ENCODE data around the gene GINS1.

The GINS1 gene

GRCh38 chr20:25485872-25486271 is 78.4 kb downstream of the GINS1 start:
- no peak for TF ChIP-seq GABPA (IDR thresholded peaks at IDR 0.05; ENCODE audit: low read depth)
- TF ChIP-seq POLR2AphosphoS5 (IDR thresholded peaks at IDR 0.05; ENCODE audit: low read depth) = no peak
- TF ChIP-seq, protein P1, sequence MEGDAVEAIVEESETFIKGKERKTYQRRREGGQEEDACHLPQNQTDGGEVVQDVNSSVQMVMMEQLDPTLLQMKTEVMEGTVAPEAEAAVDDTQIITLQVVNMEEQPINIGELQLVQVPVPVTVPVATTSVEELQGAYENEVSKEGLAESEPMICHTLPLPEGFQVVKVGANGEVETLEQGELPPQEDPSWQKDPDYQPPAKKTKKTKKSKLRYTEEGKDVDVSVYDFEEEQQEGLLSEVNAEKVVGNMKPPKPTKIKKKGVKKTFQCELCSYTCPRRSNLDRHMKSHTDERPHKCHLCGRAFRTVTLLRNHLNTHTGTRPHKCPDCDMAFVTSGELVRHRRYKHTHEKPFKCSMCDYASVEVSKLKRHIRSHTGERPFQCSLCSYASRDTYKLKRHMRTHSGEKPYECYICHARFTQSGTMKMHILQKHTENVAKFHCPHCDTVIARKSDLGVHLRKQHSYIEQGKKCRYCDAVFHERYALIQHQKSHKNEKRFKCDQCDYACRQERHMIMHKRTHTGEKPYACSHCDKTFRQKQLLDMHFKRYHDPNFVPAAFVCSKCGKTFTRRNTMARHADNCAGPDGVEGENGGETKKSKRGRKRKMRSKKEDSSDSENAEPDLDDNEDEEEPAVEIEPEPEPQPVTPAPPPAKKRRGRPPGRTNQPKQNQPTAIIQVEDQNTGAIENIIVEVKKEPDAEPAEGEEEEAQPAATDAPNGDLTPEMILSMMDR (IDR thresholded peaks at IDR 0.05; ENCODE audit: insufficient read depth, low read length) = no peak
- no peak for TF ChIP-seq SPI1 (IDR thresholded peaks at IDR 0.05; ENCODE audit: borderline replicate concordance, low read depth)
- no peak for TF ChIP-seq REST (IDR thresholded peaks at IDR 0.05; ENCODE audit: insufficient replicate concordance, low read depth)
- Histone ChIP-seq H3K27ac (replicated peaks) (no peak overlapping the region), H3K4me3 (replicated peaks; ENCODE audit: insufficient read depth, low read length) (no peak overlapping the region), H3K27me3 (ENCODE audit: insufficient read depth, poor library complexity, severe bottlenecking) (peaks cover 19% of the 10 kb centered on the region)
- DNase-seq (ENCODE audit: low read depth in 1 of 2, low spot score in 1 of 2) = no peak

GRCh38 chr20:25486377-25486776 is 78.9 kb downstream of the GINS1 start:
- H3K27me3 ChIP-seq (ENCODE audit: insufficient read depth, poor library complexity, severe bottlenecking) = peaks cover 19% of the 10 kb centered on the region
- no peak overlapping the region for H3K27ac ChIP-seq (replicated peaks)
- TF ChIP-seq POLR2AphosphoS5 (IDR thresholded peaks at IDR 0.05; ENCODE audit: low read depth) (no peak), SPI1 (IDR thresholded peaks at IDR 0.05; ENCODE audit: borderline replicate concordance, low read depth) (no peak), GABPA (IDR thresholded peaks at IDR 0.05; ENCODE audit: low read depth) (no peak), REST (IDR thresholded peaks at IDR 0.05; ENCODE audit: insufficient replicate concordance, low read depth) (no peak)
- TF ChIP-seq, protein P1 (IDR thresholded peaks at IDR 0.05; ENCODE audit: insufficient read depth, low read length) = no peak
- no peak overlapping the region for H3K4me3 ChIP-seq (replicated peaks; ENCODE audit: insufficient read depth, low read length)
- no peak for DNase-seq (ENCODE audit: low read depth in 1 of 2, low spot score in 1 of 2)

GRCh38 chr20:25487306-25487705 is 79.8 kb downstream of the GINS1 start:
- TF ChIP-seq REST (IDR thresholded peaks at IDR 0.05; ENCODE audit: insufficient replicate concordance, low read depth) (no peak), GABPA (IDR thresholded peaks at IDR 0.05; ENCODE audit: low read depth) (no peak), POLR2AphosphoS5 (IDR thresholded peaks at IDR 0.05; ENCODE audit: low read depth) (no peak), SPI1 (IDR thresholded peaks at IDR 0.05; ENCODE audit: borderline replicate concordance, low read depth) (no peak)
- TF ChIP-seq, protein P1 (IDR thresholded peaks at IDR 0.05; ENCODE audit: insufficient read depth, low read length) = no peak

More at GRCh38 chr20:25487306-25487705, 79.8 kb downstream of the GINS1 start:
- no peak overlapping the region for H3K4me3 ChIP-seq (replicated peaks; ENCODE audit: insufficient read depth, low read length)
- no peak overlapping the region for H3K27ac ChIP-seq (replicated peaks)
- H3K27me3 ChIP-seq (ENCODE audit: insufficient read depth, poor library complexity, severe bottlenecking) = peaks cover 19% of the 10 kb centered on the region
- DNase-seq (ENCODE audit: low read depth in 1 of 2, low spot score in 1 of 2) = no peak

Data from HL-60 (cell line).